C4-2B (cell line): ENCODE results near the gene CSTPP1.
A peak's percentile ranks its signal among the peaks of the same experiment; 100 is the strongest.

Experiments used
- CTCF ChIP-seq: fragments of 450-650 bp; conservative IDR thresholded peaks from 2 replicates; pipeline ENCODE4 v1.5.1; 2017; ENCODE audit warnings: mild to moderate bottlenecking
- ZFX ChIP-seq: fragments of 450-650 bp; IDR thresholded peaks from 2 replicates; pipeline ENCODE4 v1.6.1; 2017

- TF ChIP-seq CTCF (peak; percentile 93), ZFX (no peak)
Measured at GRCh38 chr11:46889689-46890475, 46.7 kb upstream of the CSTPP1 start.
